Panc1 (cell line): Measurements from ENCODE around the gene MINAR1. TPM values are rescaled to one million over a fixed set of nuclear protein-coding genes. Genes with fewer than 3 reads are reported as not detected.

Experiments
- ATAC-seq: fragments of 200-7000 bp; cut with Tn5 transposase; 2 replicates; pipeline ENCODE4 v1.9.1; 2020; ENCODE audit warnings: mild to moderate bottlenecking, moderate library complexity
- BruUV-seq: library from RNA; stranded (reverse); fragments of 400-500 nt; replicated peaks from 2 replicates; lab custom pipeline; 2021; lab: Mats Ljungman, UMichigan
- CTCF ChIA-PET: fragments of 300-600 bp; sonication (Branson Sonifier 250); formaldehyde crosslinking; loops from one replicate; lab custom pipeline; 2022; ENCODE audit warnings: antibody characterized with exemption; lab: Charles Lee
- POLR2A ChIA-PET: fragments of 300-600 bp; sonication (Branson Sonifier 250); formaldehyde crosslinking; loops from one replicate; lab custom pipeline; 2022; ENCODE audit warnings: antibody characterized with exemption; lab: Charles Lee
- DNase-seq: peaks from one replicate; pipeline ENCODE4 v3.0.0-alpha.2; 2010; ENCODE audit warnings: low read depth, low spot score
- H3K27ac ChIP-seq: 2 replicates; pipeline ENCODE4 v1.5.1; 2011; ENCODE audit warnings: mild to moderate bottlenecking, low read length, inconsistent platforms
- H3K27me3 ChIP-seq: fragments of 200-500 bp; sonication (Bioruptor generic); 2 replicates; pipeline ENCODE4 v1.6.0; 2014; ENCODE audit warnings: low read length, inconsistent platforms; ENCODE audit not compliant: control insufficient read depth, insufficient read depth
- H3K36me3 ChIP-seq: fragments of 200-500 bp; sonication (Bioruptor generic); 2 replicates; pipeline ENCODE4 v1.5.1; 2014; ENCODE audit warnings: inconsistent platforms, mild to moderate bottlenecking, low read length, moderate library complexity; ENCODE audit not compliant: control insufficient read depth, insufficient read depth
- H3K4me1 ChIP-seq: 2 replicates; pipeline ENCODE4 v1.5.1; 2011; ENCODE audit warnings: inconsistent platforms, mild to moderate bottlenecking, low read length, moderate library complexity; ENCODE audit not compliant: control insufficient read depth, insufficient read depth
- H3K4me3 ChIP-seq, 2 experiments: 2 replicates each; pipeline ENCODE4 v1.5.1; 2011 to 2012; ENCODE audit warnings: low read depth in 2 of 2, low read length in 2 of 2, mild to moderate bottlenecking in 2 of 2, inconsistent platforms in 1 of 2, moderate library complexity in 1 of 2
- H3K9me3 ChIP-seq: fragments of 200-500 bp; sonication (Bioruptor generic); 2 replicates; pipeline ENCODE4 v1.5.1; 2014; ENCODE audit warnings: low read depth, mild to moderate bottlenecking, inconsistent platforms, low read length, moderate library complexity; ENCODE audit not compliant: control insufficient read depth, insufficient read depth
- CTCF ChIP-seq: fragments of 450-650 bp; IDR thresholded peaks from 2 replicates; pipeline ENCODE4 v1.5.1; 2017; ENCODE audit warnings: mild to moderate bottlenecking
- POLR2AphosphoS5 ChIP-seq: IDR thresholded peaks from 2 replicates; pipeline ENCODE4 v1.6.1; 2012; ENCODE audit warnings: mild to moderate bottlenecking, low read depth, low read length, moderate library complexity
- REST ChIP-seq, 2 experiments: IDR thresholded peaks; 2 replicates each; pipeline ENCODE4 v1.6.1; 2011 to 2012; ENCODE audit warnings: low read depth in 2 of 2, control low read depth in 1 of 2, low read length in 1 of 2, mild to moderate bottlenecking in 1 of 2, moderate library complexity in 1 of 2; ENCODE audit not compliant: insufficient read depth in 1 of 2
- SIN3A ChIP-seq: IDR thresholded peaks from 2 replicates; pipeline ENCODE4 v1.6.1; 2012; ENCODE audit warnings: low read depth, mild to moderate bottlenecking, low read length, moderate library complexity, borderline replicate concordance; ENCODE audit not compliant: insufficient read depth
- TCF7L2 ChIP-seq: IDR thresholded peaks from 2 replicates; pipeline ENCODE4 v1.6.1; 2011; ENCODE audit warnings: mild to moderate bottlenecking, low read depth, low read length, inconsistent platforms
- in situ Hi-C: cut with HindIII; loops from 2 replicates; pipeline ENCODE4 v1.10.0; 2016; ENCODE audit warnings: low sequenced_read_pairs, low pct_unique_long_range_greater_than_20kb
- intact Hi-C: fragments of 100-400 bp; cut with micrococcal nuclease; formaldehyde crosslinking; loops from one replicate; pipeline ENCODE4 v1.10.0; 2022; ENCODE audit not compliant: unreplicated experiment
- total RNA-seq: library from RNA; stranded (reverse); gene quantifications from one replicate; pipeline ENCODE4 v1.2.1, GENCODE V29; 2021; ENCODE audit not compliant: unreplicated experiment

The MINAR1 gene
- total RNA-seq, 1 experiment from 2014 or later = 0.62 TPM

- Histone ChIP-seq H3K27me3 (no peaks in the 10 kb centered on the region), H3K4me3 (no peak overlapping the region), H3K9me3 (no peaks in the 10 kb centered on the region), H3K27ac (no peak overlapping the region), H3K4me1 (no peaks in the 10 kb centered on the region), H3K36me3 (no peaks in the 10 kb centered on the region)
- TF ChIP-seq CTCF = no peak
- TF ChIP-seq SIN3A = no peak
- TF ChIP-seq POLR2AphosphoS5 = no peak
- TF ChIP-seq TCF7L2 = no peak
- no peak for TF ChIP-seq REST (IDR thresholded peaks at IDR 0.05; ENCODE audit: insufficient read depth in 1 of 2, low read depth in 2 of 2, low read length in 1 of 2)
- ChIA-PET POLR2A (interaction anchor here (0.6 kb wide), 1 partner anchor 179 kb away, joined by 4 read pairs; no protein-coding TSS in a partner anchor), CTCF (no interaction called here)
- ATAC-seq (no peak), DNase-seq (no peak)
- in situ Hi-C loops = no loop called here
- no TSS peak for BruUV-seq
- intact Hi-C loops = no loop called here
Observed at GRCh38 chr15:79459666-79460065, 27.5 kb downstream of the MINAR1 start.

- POLR2A ChIA-PET = interaction anchor here (0.5 kb wide), 1 partner anchor 187 kb away, joined by 4 read pairs; no protein-coding TSS in a partner anchor
- intact Hi-C loops = no loop called here
- H3K4me3 ChIP-seq = no peak overlapping the region
- no peak overlapping the region for H3K27ac ChIP-seq
- H3K4me1 ChIP-seq = no peaks in the 10 kb centered on the region
- ATAC-seq (no peak), DNase-seq (no peak)
- H3K27me3 ChIP-seq = no peaks in the 10 kb centered on the region; the same call in 1 of the 2 replicates
- H3K36me3 ChIP-seq = no peaks in the 10 kb centered on the region
- no peak for TF ChIP-seq POLR2AphosphoS5
- no peak for TF ChIP-seq REST (IDR thresholded peaks at IDR 0.05; ENCODE audit: insufficient read depth in 1 of 2, low read depth in 2 of 2, low read length in 1 of 2)
- TF ChIP-seq TCF7L2 = no peak
- TF ChIP-seq CTCF = no peak
- no peak for TF ChIP-seq SIN3A
- in situ Hi-C loops = no loop called here
- H3K9me3 ChIP-seq = no peaks in the 10 kb centered on the region
- BruUV-seq = no TSS peak
- CTCF ChIA-PET = no interaction called here
Observed at GRCh38 chr15:79463043-79463780, 31.1 kb downstream of the MINAR1 start.
